ENCODE data around the gene CARMIL1.

Gene CARMIL1

DNA sequence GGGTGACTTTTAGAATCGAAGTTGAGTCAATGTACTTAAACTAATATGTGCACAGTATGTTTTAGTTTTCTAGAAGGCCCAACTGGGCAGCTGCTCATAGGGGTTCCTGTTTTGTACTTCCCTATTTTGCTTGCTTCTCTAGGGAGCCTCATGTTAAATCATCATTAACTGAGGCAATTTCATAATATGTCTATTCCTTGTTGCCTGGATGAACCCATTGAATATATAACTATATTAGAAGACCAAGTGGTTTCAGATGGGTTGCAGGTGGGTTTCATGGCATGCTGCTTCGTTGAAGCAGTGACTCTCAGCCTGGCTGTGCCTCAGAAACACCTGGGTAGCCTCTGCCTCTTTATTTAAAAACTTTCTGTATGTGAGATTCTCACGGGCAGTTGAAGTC is 22.2 kb downstream of the CARMIL1 start:
- no peak for TF ChIP-seq CTCF (IDR thresholded peaks at IDR 0.05)

DNA sequence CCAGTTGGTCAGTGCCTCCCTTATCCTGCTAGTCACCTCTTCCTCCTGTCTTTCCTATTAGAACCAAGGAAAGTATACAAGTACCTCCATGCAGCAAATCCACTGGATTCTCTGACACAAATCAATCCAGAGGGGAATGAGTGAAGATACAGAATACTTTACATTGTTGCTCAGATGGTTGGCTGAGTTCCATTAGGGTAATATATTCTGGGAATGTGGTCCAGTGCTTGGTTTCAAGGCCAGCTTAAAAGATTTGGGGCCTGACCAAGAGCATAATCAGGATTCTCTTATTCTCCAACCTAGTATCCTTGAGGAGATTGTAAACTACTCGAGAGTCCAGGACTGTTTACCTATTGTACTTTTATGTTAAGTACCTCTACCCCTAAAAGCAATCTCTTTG is 23.0 kb downstream of the CARMIL1 start:
- TF ChIP-seq CTCF (IDR thresholded peaks at IDR 0.05) = no peak

- no peak for TF ChIP-seq CTCF (IDR thresholded peaks at IDR 0.05)
Observed at GRCh38 chr6:25302677-25303128, 23.5 kb downstream of the CARMIL1 start.

DNA sequence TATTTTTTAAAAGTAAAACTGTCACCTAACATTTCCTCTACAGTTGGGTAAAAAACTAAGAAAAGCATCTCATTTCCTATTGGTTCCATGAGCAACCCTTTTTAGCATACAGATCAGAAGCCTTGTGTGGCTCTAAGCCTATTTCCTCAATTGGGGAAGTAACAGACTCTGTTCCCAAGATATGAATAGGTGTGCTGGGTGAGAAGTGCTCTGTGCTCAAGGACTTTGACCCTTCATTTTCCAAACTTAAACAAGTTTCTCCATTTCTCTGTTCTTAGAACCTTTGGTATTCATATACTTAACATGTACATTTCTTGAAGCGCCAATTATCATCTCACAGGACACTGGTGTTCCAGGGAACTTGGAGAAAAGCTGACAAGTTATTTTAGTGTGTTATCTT is 24.1 kb downstream of the CARMIL1 start:
- no peak for TF ChIP-seq CTCF (IDR thresholded peaks at IDR 0.05)

GRCh38 chr6:25306379-25306778 is 27.2 kb downstream of the CARMIL1 start:
- no peak for TF ChIP-seq CTCF (IDR thresholded peaks at IDR 0.05)

DNA sequence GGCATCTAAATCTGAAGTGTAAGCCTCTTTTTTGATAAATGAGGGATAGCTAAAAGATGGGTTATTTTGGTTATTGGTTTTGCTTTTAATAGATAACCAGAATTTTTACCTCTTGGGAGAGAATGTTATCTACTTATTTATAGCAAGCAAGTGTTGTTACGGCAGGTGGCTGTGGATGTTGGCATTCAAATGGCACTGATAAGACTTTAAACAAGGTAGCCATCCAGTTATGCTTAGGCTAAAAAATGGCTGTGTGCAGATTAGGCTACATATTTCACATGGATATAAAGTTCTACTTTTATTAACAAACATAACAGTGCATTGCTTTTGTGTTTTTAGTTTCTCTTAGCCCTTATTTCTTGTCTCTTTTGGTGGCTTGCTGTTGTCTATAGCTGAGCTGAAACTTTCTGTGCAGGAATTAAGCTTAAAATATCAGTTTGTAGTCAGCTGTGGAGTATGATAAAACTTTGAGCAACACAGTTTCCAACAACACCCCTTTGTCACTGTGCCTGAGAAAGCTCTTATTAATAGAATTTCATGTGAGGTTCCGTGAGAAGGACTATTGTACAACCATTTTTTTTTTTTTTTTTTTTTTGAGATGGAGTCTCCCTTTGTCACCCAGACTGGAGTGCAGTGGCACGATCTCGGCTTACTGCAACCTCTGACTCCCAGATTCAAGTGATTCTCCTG is 28.8 kb downstream of the CARMIL1 start:
- no peak for TF ChIP-seq CTCF (IDR thresholded peaks at IDR 0.05)

DNA sequence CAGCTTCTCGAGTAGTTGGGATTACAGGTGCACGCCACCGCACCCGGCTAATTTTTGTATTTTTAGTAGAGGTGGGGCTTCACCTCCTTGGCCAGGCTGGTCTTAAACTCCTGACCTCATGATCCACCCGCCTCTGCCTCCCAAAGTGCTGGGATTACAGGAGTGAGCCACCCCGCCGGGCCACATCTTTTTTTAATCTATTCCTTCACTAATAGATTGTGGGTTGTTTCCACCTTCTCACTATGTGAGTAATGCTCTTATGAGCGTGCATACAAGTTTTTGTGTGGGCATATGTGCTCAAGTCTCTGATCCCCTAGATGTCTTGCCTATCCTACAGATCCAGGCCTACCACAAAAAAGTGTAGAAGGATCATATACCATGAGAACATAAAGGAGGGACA is 30.7 kb downstream of the CARMIL1 start:
- no peak for TF ChIP-seq CTCF (IDR thresholded peaks at IDR 0.05)
